Thyroid gland (tissue), 4 donors: Measurements from ENCODE around the gene PGK1. TPM values are rescaled to one million over a fixed set of nuclear protein-coding genes. Genes with fewer than 3 reads are reported as not detected.
"Not testable (repeated sequence)": the region's sequence is repeated elsewhere in the genome, so short reads cannot be mapped to it uniquely, and the experiment has no call there.

Experiments used
- DNase-seq, 2 donors: peaks; one replicate each; pipeline ENCODE4 v3.0.0-alpha.2; 2019
- H3K27ac ChIP-seq, 3 donors: fragments of 200-600 bp; sonication (generic); 1 replicate in 2 of 3; 2 replicates in 1 of 3; pipeline ENCODE4 v1.5.1; 2016 to 2019; ENCODE audit warnings: mild to moderate bottlenecking in 1 of 3, moderate library complexity in 1 of 3
- H3K27me3 ChIP-seq: fragments of 200-600 bp; sonication (generic); one replicate; pipeline ENCODE4 v1.5.1; 2019
- H3K36me3 ChIP-seq, 2 donors: fragments of 200-600 bp; sonication (generic); one replicate each; pipeline ENCODE4 v1.5.1; 2016 to 2019
- H3K4me1 ChIP-seq, 2 donors: fragments of 200-600 bp; sonication (generic); one replicate each; pipeline ENCODE4 v1.5.1; 2017 to 2019
- H3K4me3 ChIP-seq, 3 donors: fragments of 200-600 bp; sonication (generic); replicated peaks in 1 of 3; 1 replicate in 2 of 3; 2 replicates in 1 of 3; pipeline ENCODE4 v1.5.1; 2016; ENCODE audit warnings: mild to moderate bottlenecking in 1 of 3
- H3K9me3 ChIP-seq: fragments of 200-600 bp; sonication (generic); one replicate; pipeline ENCODE4 v1.5.1; 2017
- CTCF ChIP-seq, 6 experiments: fragments of 200-600 bp in 3 of 6; fragments of 450-650 bp in 3 of 6; sonication (generic) in 3 of 6; IDR thresholded peaks; one replicate each; pipeline ENCODE4 v1.5.1; 2016 to 2019; ENCODE audit warnings: antibody characterized with exemption in 6 of 6, mild to moderate bottlenecking in 2 of 6, inconsistent platforms in 1 of 6, moderate library complexity in 1 of 6
- POLR2A ChIP-seq, 2 donors: fragments of 450-650 bp; IDR thresholded peaks; one replicate each; pipeline ENCODE4 v1.6.1; 2017; ENCODE audit warnings: antibody characterized with exemption in 2 of 2, mild to moderate bottlenecking in 2 of 2, moderate library complexity in 1 of 2
- WGBS, 2 donors: methylation state at CpG; one replicate each; pipeline ENCODE4 v1.1.5; 2017; 5-methylcytosine and 5-hydroxymethylcytosine counted together
- intact Hi-C: fragments of 100-400 bp; cut with DNase I; formaldehyde crosslinking; loops from one replicate; pipeline ENCODE4 v1.15.1; 2023
- total RNA-seq, 4 donors: library from RNA; depleted of rRNA; stranded (reverse); fragments of >200 nt; gene quantifications; one replicate each; pipeline ENCODE4 v1.2.3, GENCODE V29; 2016

Gene PGK1
- total RNA-seq, 4 donors from 2014 or later, result 110 to 252 (median 197) TPM

GRCh38 chrX:78071331-78071730, 32.7 kb upstream of the PGK1 start:
- H3K4me1 ChIP-seq, result no peaks in the 10 kb centered on the region
- intact Hi-C loops, result no loop called here
- no peaks in the 10 kb centered on the region for H3K36me3 ChIP-seq
- no peak for DNase-seq
- H3K9me3 ChIP-seq, result no peaks in the 10 kb centered on the region
- TF ChIP-seq POLR2A (IDR thresholded peaks at IDR 0.05) (no peak), CTCF (IDR thresholded peaks at IDR 0.05) (no peak)
- WGBS, 2 donors, result 93 to 97% methylated on average over 3 of the region's 3 CpGs
- no peaks in the 10 kb centered on the region for H3K27me3 ChIP-seq
- no peak overlapping the region for H3K4me3 ChIP-seq
- H3K27ac ChIP-seq, result no peak overlapping the region

GRCh38 chrX:78073147-78074077, 30.6 kb upstream of the PGK1 start:
- H3K27me3 ChIP-seq, H3K9me3 ChIP-seq, intact Hi-C loops, H3K4me1 ChIP-seq, H3K36me3 ChIP-seq, H3K27ac ChIP-seq, H3K4me3 ChIP-seq: not testable (repeated sequence)
- 89 to 93% methylated on average over 10 to 14 of the region's 14 CpGs for WGBS, 2 donors
- peak in 1 of 2 donors; percentile 1 for DNase-seq

- H3K4me3 ChIP-seq, result no peak overlapping the region
- no peak for TF ChIP-seq CTCF (IDR thresholded peaks at IDR 0.05)
- H3K4me1 ChIP-seq, result no peaks in the 10 kb centered on the region
- no peaks in the 10 kb centered on the region for H3K36me3 ChIP-seq
- DNase-seq, result no peak
- intact Hi-C loops, result no loop called here
- no peaks in the 10 kb centered on the region for H3K27me3 ChIP-seq
- no peak overlapping the region for H3K27ac ChIP-seq
- no peaks in the 10 kb centered on the region for H3K9me3 ChIP-seq
These were observed 30.0 kb upstream of the PGK1 start for GRCh38 chrX:78074088-78074487.

GRCh38 chrX:78075787-78076389, 28.2 kb upstream of the PGK1 start:
- Histone ChIP-seq H3K36me3 (no peaks in the 10 kb centered on the region), H3K27ac (no peak overlapping the region), H3K4me3 (no peak overlapping the region), H3K27me3 (no peaks in the 10 kb centered on the region), H3K4me1 (no peaks in the 10 kb centered on the region), H3K9me3 (no peaks in the 10 kb centered on the region)
- 91 to 92% methylated on average over 5 of the region's 5 CpGs for WGBS, 2 donors
- intact Hi-C loops, result no loop called here
- no peak for DNase-seq
- no peak for TF ChIP-seq CTCF (IDR thresholded peaks at IDR 0.05)
- no peak for TF ChIP-seq POLR2A (IDR thresholded peaks at IDR 0.05)

- H3K27me3 ChIP-seq, H3K4me3 ChIP-seq, DNase-seq, H3K9me3 ChIP-seq, H3K27ac ChIP-seq, intact Hi-C loops, H3K36me3 ChIP-seq, H3K4me1 ChIP-seq: not testable (repeated sequence)
- WGBS, 2 donors, result 97 to 98% methylated on average over 6 of the region's 6 CpGs
These were observed 22.6 kb upstream of the PGK1 start for GRCh38 chrX:78081413-78081812.

DNA sequence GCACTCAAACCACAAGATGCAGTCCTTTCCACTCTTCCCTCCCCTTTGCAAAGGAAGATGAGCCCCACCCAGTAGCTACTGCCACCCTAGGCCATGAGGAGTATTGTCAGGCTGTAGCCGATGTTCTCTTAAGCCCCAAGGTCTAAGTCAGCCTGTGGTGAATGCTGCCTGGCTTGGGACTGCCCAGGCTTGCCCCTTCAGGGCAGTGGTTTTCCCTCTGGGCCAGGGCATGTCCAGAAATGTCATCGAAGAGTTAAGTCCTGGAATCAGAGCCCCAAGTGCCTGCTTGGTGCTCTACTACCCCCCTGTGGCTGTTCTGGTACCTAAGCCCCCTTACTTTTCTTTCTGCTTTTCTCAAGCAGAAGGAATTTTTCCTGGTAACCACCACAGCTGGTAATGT, 11.8 kb upstream of the PGK1 start:
- Histone ChIP-seq H3K4me3 (no peak overlapping the region), H3K27ac (no peak overlapping the region), H3K27me3 (no peaks in the 10 kb centered on the region), H3K4me1 (no peaks in the 10 kb centered on the region), H3K9me3 (no peaks in the 10 kb centered on the region), H3K36me3 (no peaks in the 10 kb centered on the region)
- peak in 1 of 2 donors; percentile 1 for DNase-seq
- TF ChIP-seq CTCF (IDR thresholded peaks at IDR 0.05), result no peak
- no peak for TF ChIP-seq POLR2A (IDR thresholded peaks at IDR 0.05)
- WGBS, 2 donors, result 17 to 32% methylated on average over 1 to 2 of the region's 2 CpGs
- intact Hi-C loops, result no loop called here
